ENCODE measurements around the gene DENND6B.
A peak's percentile ranks its signal among the peaks of the same experiment; 100 is the strongest.
"Not testable (repeated sequence)": the region's sequence is repeated elsewhere in the genome, so short reads cannot be mapped to it uniquely, and the experiment has no call there.

The DENND6B gene

GRCh38 chr22:50339945-50340879, 13.4 kb upstream of the DENND6B start:
- peak; percentile 26 for DNase-seq
- no peak for ATAC-seq

- DNase-seq (no peak), ATAC-seq (no peak)
These were observed 12.1 kb upstream of the DENND6B start for GRCh38 chr22:50338860-50339462.

- DNase-seq, result no peak
- no peak for ATAC-seq
These were observed 11.3 kb upstream of the DENND6B start for GRCh38 chr22:50338042-50338573.

DNA sequence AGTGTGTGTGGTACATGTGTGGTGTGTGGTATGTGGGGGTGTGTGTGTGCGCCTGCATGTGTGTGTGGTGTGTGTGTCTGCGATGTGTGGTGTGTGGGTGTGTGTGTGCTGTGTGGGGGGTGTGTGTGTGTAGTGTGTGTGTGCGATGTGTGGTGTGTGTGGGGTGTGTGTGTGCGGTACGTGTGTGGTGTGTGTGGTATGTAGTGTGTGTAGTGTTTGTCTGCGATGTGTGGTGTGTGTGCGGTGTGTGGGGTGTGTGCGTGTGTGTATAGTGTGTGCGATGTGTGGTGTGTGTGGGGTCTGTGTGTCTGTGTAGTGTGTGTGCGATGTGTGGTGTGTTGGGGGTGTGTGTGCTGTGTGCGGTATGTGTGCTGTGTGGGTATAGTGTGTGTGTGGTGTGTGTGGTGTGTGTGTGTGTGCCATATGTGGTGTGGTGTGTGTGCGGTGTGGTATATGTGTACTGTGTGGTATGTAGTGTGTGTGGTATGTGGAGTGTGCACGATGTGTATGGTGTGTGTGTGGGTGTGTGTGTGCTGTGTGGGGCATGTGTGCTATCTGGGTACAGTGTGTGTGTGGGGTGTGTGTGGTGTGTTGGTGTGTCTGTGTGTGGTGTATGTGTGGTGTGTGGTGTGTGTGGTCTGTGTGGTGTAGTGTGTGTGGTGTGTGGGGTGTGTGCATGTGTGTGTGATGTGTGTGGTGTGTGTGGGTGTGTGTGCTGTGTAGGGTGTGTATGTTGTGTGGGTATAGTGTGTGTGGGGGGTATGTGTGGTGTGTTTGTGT, 10.6 kb upstream of the DENND6B start:
- DNase-seq, result no peak

GRCh38 chr22:50334433-50334832, 7.6 kb upstream of the DENND6B start:
- DNase-seq, ATAC-seq: not testable (repeated sequence)

More for the DNA sequence above, 10.6 kb upstream of the DENND6B start:
- ATAC-seq, result no peak

GRCh38 chr22:50329236-50329635, 2.4 kb upstream of the DENND6B start:
- ATAC-seq (peak; percentile 50), DNase-seq (peak; percentile 24)

GRCh38 chr22:50327711-50328019, 853 bp upstream of the DENND6B start:
- DNase-seq (no peak), ATAC-seq (no peak)

GRCh38 chr22:50326225-50326955, 422 bp downstream of the DENND6B start:
- DNase-seq, result peak; percentile 11
- no peak for ATAC-seq

- ATAC-seq (no peak), DNase-seq (no peak)
These were observed 1.2 kb downstream of the DENND6B start for GRCh38 chr22:50325444-50326224.

GRCh38 chr22:50323900-50324299, 2.9 kb downstream of the DENND6B start:
- no peak for ATAC-seq
- no peak for DNase-seq

GRCh38 chr22:50322382-50323104, 4.3 kb downstream of the DENND6B start:
- DNase-seq, ATAC-seq: not testable (repeated sequence)

GRCh38 chr22:50320671-50321325, 6.0 kb downstream of the DENND6B start:
- DNase-seq (no peak), ATAC-seq (peak; percentile 11)

DNA sequence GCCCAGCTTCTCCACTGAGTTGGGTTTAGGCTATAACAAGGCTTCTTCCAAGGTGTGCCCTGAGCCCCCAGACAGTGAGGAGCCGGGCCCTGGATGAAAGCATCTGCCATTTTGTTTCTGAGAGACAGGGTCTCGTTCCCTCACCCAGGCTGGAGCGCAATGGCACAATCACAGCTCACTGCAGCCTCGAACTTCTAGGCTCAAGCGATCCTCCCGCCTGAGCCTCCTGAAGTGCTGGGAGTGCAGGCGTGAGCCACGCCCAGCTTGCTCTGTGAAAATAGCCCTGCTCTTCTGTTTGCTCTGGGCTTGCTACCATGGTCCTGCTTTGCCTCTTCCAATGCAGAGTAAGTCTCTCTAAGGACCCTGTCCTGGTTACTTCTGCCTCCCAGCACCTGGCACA, 6.7 kb downstream of the DENND6B start:
- no peak for DNase-seq
- ATAC-seq, result no peak

DNA sequence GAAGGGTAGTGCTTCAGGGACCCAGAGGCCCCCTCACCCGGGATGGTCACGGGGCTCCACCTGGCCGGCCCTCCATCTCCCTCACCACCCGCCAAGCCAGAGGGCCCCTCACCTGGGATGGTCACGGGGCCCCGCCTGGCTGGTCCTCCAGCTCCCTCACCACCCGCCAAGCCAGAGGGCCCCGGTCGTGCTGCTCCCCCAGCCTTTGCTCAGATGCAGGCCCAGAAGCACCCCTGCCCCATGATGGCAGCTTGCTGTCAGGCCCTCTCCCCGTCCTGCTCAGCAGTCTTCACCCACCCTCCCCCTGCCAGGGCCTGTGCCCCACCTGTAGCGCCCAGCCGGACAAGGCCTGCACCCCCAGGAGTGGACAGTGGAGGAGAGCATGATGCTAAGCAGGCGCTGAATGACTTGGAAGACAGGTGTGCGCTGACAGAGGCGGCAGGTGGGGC, 7.3 kb downstream of the DENND6B start:
- no peak for ATAC-seq
- no peak for DNase-seq

DNA sequence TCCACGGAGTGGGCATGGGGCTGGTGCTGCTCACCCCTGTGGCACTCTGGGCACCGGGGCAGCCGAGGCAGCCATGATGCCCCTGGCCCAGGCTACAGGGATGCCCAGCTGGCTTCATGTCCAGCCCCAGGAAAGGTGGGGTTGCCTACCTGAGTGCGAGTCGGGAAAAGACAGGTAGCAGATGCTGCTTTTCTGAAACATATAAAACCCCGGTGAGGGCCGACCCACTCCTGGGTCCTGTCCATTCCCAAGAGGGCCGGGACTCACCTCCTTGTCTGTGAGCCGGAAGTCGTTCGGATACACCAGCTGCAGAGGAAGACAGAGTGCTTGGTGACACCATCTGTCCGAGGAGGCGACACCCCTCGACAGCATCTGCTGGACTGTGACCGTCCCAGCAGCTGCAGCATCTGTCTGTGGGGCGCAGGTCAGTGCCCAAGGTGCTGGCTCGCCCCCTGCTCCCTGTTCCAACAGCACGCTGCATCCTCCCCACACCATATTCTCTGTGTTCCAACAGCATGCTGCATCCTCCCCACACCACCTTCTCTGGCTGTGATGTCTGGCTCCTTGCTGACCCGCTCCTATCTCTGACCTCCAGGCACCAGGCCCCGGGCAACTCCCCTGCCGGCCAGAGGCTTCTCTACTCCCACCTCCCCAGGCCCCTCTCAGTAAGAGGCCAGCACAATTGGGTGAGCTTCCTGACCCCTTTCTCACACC, 8.0 kb downstream of the DENND6B start:
- DNase-seq (no peak), ATAC-seq (no peak)

DNA sequence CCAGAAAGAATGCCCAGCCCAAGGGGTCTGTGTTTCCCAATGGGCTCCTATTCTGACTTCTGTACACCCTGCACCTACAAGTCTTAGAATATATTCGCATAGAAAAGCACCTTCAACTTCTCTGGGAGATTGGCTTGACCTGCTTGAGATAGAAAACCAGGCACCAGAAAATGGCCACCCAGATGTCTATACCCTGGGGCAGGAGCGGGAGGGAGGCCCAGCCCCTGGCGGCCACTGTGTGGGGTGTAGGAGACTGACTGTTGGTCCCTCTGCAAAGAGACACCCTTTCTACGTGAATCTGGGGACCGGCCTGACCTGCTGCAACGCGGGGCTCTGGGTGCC, 8.5 kb downstream of the DENND6B start:
- DNase-seq (no peak), ATAC-seq (no peak)

DNA sequence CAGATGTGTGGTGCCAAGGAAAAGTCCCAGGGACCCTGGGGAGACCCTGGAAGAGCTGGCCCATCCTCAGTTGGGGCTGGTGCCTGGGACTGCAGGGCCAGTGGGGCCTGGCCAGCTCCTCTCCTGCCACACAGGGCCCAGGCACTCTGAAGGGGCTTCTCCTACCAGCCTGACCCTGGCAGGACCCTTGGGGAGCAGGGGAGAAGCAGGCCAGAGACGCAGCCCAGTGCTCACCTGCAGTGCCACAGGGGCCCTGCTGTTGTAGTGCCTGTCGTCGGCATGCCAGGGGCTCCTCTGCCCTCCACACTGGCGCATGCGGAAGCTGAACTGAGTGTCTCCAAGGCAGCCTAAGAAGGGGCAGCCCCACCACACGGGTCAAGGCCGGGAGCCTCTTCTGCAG, 9.1 kb downstream of the DENND6B start:
- ATAC-seq, result no peak
- no peak for DNase-seq

DNA sequence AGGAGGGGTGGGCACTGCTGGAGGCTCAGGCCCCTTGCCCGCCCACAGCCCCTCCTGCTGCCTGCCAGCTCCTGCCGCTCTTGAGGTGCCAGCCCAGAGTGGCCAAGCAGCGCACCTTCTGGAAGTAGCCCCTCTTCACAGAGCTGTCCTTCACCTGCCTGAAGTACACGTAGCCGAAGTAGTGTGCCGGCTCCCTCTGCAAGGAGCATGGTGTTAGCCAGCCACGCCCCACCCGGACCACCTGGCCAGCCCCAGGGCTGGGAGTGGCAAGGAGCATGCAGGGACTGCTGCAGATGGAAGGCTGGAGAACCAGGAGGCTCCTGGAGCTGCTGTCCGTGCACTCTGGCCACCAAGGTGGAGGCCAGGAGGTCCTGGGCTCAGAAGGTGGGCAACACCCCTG, 9.6 kb downstream of the DENND6B start:
- ATAC-seq, result no peak

More for the DNA sequence above, 9.6 kb downstream of the DENND6B start:
- DNase-seq, result no peak

All from stimulated activated naive CD8-positive, alpha-beta T cell treated with anti-CD3 and anti-CD28 coated beads, Interleukin-15, Interleukin-2, amounts not matched to agents 100 U/mL and 50 U/mL, for 24 hours (primary cell).